ENCODE data around the gene KIFC3.

- no peak for TF ChIP-seq CTCF (IDR thresholded peaks at IDR 0.05)
- TF ChIP-seq POLR2A (IDR thresholded peaks at IDR 0.05) = no peak
- no peak for TF ChIP-seq EP300 (IDR thresholded peaks at IDR 0.05)
Observed at GRCh38 chr16:57824888-57825287, 22.6 kb upstream of the KIFC3 start.

Measured in sigmoid colon (tissue), 4 donors.